ENCODE data around the gene NDUFV1.

The NDUFV1 gene

GRCh38 chr11:67609316-67609715 lies 2.6 kb downstream of the NDUFV1 start:
- no peak for TF ChIP-seq CTCF (conservative IDR thresholded peaks at IDR 0.05; ENCODE audit: low read depth, low read length)
- DNase-seq (ENCODE audit: low read depth) = no peak
- H3K4me3 ChIP-seq (ENCODE audit: low read length) = no peak overlapping the region

- no peak for TF ChIP-seq CTCF (conservative IDR thresholded peaks at IDR 0.05; ENCODE audit: low read depth, low read length)
These were observed 3.6 kb downstream of the NDUFV1 start for GRCh38 chr11:67610302-67610868.

GRCh38 chr11:67611165-67611564 lies 4.4 kb downstream of the NDUFV1 start:
- H3K4me3 ChIP-seq (ENCODE audit: low read length) = no peak overlapping the region
- TF ChIP-seq CTCF (conservative IDR thresholded peaks at IDR 0.05; ENCODE audit: low read depth, low read length) = no peak
- DNase-seq (ENCODE audit: low read depth) = no peak

More at GRCh38 chr11:67610302-67610868, 3.6 kb downstream of the NDUFV1 start:
- no peak for DNase-seq (ENCODE audit: low read depth)
- H3K4me3 ChIP-seq (ENCODE audit: low read length) = no peak overlapping the region

- no peak overlapping the region for H3K4me3 ChIP-seq (ENCODE audit: low read length)
- no peak for DNase-seq (ENCODE audit: low read depth)
- no peak for TF ChIP-seq CTCF (conservative IDR thresholded peaks at IDR 0.05; ENCODE audit: low read depth, low read length)
These were observed 5.2 kb downstream of the NDUFV1 start for GRCh38 chr11:67611704-67612587.

- no peak overlapping the region for H3K4me3 ChIP-seq (ENCODE audit: low read length)
- DNase-seq (ENCODE audit: low read depth) = no peak
- no peak for TF ChIP-seq CTCF (conservative IDR thresholded peaks at IDR 0.05; ENCODE audit: low read depth, low read length)
These were observed 6.0 kb downstream of the NDUFV1 start for GRCh38 chr11:67612751-67613150.

- TF ChIP-seq CTCF (conservative IDR thresholded peaks at IDR 0.05; ENCODE audit: low read depth, low read length) = no peak
- H3K4me3 ChIP-seq (ENCODE audit: low read length) = no peak overlapping the region
- no peak for DNase-seq (ENCODE audit: low read depth)
These were observed 6.7 kb downstream of the NDUFV1 start for GRCh38 chr11:67613313-67613959.
